K562 (cell line): ENCODE data around the gene CNTNAP4. TPM values are rescaled to one million over a fixed set of nuclear protein-coding genes. Genes with fewer than 3 reads are reported as not detected.

Source experiments
- ATAC-seq: fragments of 200-7000 bp; cut with Tn5 transposase; 3 replicates; pipeline ENCODE4 v1.9.1; 2020; ENCODE audit warnings: moderate library complexity
- BruUV-seq: library from RNA; stranded (reverse); fragments of 400-500 nt; replicated peaks from 2 replicates; lab custom pipeline; 2021; lab: Mats Ljungman, UMichigan
- CTCF ChIA-PET: fragments of 300-600 bp; formaldehyde crosslinking; extraction: SDS; loops from one replicate; lab custom pipeline; 2021; ENCODE audit warnings: low intra/inter-chr PET ratio; lab: Yijun Ruan, JAX
- POLR2A ChIA-PET: fragments of 300-600, 350-650 bp; sonication (Branson Sonifier 250); formaldehyde crosslinking; extraction: SDS; loops from one replicate; lab custom pipeline; 2021; ENCODE audit warnings: antibody characterized with exemption, inconsistent platforms; lab: Yijun Ruan, JAX
- DNase-seq, 4 experiments: peaks; one replicate each; pipeline versions ENCODE4 v3.0.0 to v3.0.0-alpha.2; 2011 to 2018; ENCODE audit warnings: low spot score in 3 of 4, mixed read lengths in 3 of 4; ENCODE audit errors: extremely low read depth in 1 of 4
- FAIRE-seq: peaks from 2 replicates; lab custom pipeline; 2011; peaks lifted over from hg19 to GRCh38; lab: Jason Lieb, UNC
- H2AFZ ChIP-seq: 2 replicates; pipeline ENCODE4 v1.6.0; 2011; ENCODE audit warnings: low read depth, low read length, control low read depth, inconsistent platforms
- H3K27ac ChIP-seq: fragments of 200-600 bp; 3 replicates; pipeline ENCODE4 v1.8.0; 2011; ENCODE audit warnings: low read depth, mild to moderate bottlenecking, control low read depth, inconsistent platforms, low read length, moderate library complexity, mixed read lengths; ENCODE audit errors: extremely low read depth
- H3K27me3 ChIP-seq, 2 experiments: fragments of 300-600 bp in 1 of 2; 2 replicates in 1 of 2; 3 replicates in 1 of 2; pipeline versions ENCODE4 v1.6.0 to v1.8.0; 2011; ENCODE audit warnings: inconsistent platforms in 2 of 2, low read length in 2 of 2, mild to moderate bottlenecking in 1 of 2, mixed read lengths in 1 of 2, moderate library complexity in 1 of 2; ENCODE audit not compliant: control insufficient read depth in 2 of 2, insufficient read depth in 2 of 2
- H3K36me3 ChIP-seq: fragments of 300-600 bp; 3 replicates; pipeline ENCODE4 v1.8.0; 2011; ENCODE audit warnings: mild to moderate bottlenecking, low read length, inconsistent platforms; ENCODE audit not compliant: control insufficient read depth, insufficient read depth
- H3K4me1 ChIP-seq, 2 experiments: fragments of 200-600 bp in 1 of 2; replicated peaks in 1 of 2; 2 replicates in 1 of 2; 3 replicates in 1 of 2; pipeline versions ENCODE4 v1.5.1 to v1.8.0; 2011; ENCODE audit warnings: inconsistent platforms in 2 of 2, low read length in 2 of 2, mild to moderate bottlenecking in 1 of 2, mixed read lengths in 1 of 2, moderate library complexity in 1 of 2; ENCODE audit not compliant: control insufficient read depth in 2 of 2, insufficient read depth in 2 of 2
- H3K4me2 ChIP-seq: 2 replicates; pipeline ENCODE4 v1.6.1; 2011; ENCODE audit warnings: low read length, control low read depth, inconsistent platforms, mixed read lengths; ENCODE audit not compliant: insufficient read depth
- H3K4me3 ChIP-seq: fragments of 200-600 bp; sonication (generic), shearing (Covaris generic); 2 replicates; pipeline ENCODE4 v1.5.1; 2016; ENCODE audit warnings: control low read depth, inconsistent platforms
- H3K79me2 ChIP-seq: fragments of 200-600 bp; 3 replicates; pipeline ENCODE4 v1.8.0; 2011; ENCODE audit warnings: low read length, inconsistent platforms; ENCODE audit not compliant: control insufficient read depth, insufficient read depth
- H3K9ac ChIP-seq, 2 experiments: 2 replicates each; pipeline versions ENCODE4 v1.6.0 to v1.6.1; 2011; ENCODE audit warnings: low read depth in 2 of 2, low read length in 2 of 2, control low read depth in 1 of 2, inconsistent platforms in 1 of 2, mild to moderate bottlenecking in 1 of 2, mixed read lengths in 1 of 2; ENCODE audit not compliant: insufficient read depth in 1 of 2
- H3K9me1 ChIP-seq: one replicate; pipeline ENCODE4 v1.6.0; 2011; ENCODE audit warnings: inconsistent platforms, mild to moderate bottlenecking, low read length, moderate library complexity; ENCODE audit not compliant: control insufficient read depth, insufficient read depth
- H3K9me3 ChIP-seq: replicated peaks from 2 replicates; pipeline ENCODE4 v1.5.1; 2011; ENCODE audit warnings: low read depth, low read length, inconsistent platforms; ENCODE audit not compliant: control insufficient read depth, insufficient read depth
- H4K20me1 ChIP-seq: replicated peaks from 2 replicates; pipeline ENCODE4 v1.6.1; 2011; ENCODE audit warnings: low read length, inconsistent platforms, mixed read lengths; ENCODE audit not compliant: control insufficient read depth, insufficient read depth
- RBM39 ChIP-seq: fragments of 200-400 bp; formaldehyde crosslinking; optimal IDR thresholded peaks from 2 replicates; pipeline ENCODE3; 2018; ENCODE audit warnings: low read depth, low read length
- STAT5A ChIP-seq: IDR thresholded peaks from 2 replicates; pipeline ENCODE4 v1.6.1; 2012; ENCODE audit warnings: low read length, inconsistent platforms, borderline replicate concordance
- ZNF274 ChIP-seq: IDR thresholded peaks from 2 replicates; pipeline ENCODE4 v1.6.1; 2011; ENCODE audit warnings: low read depth, mild to moderate bottlenecking, low read length, moderate library complexity, borderline replicate concordance
- ZNF347 ChIP-seq: fragments of 450-650 bp; formaldehyde crosslinking; IDR thresholded peaks from 2 replicates; pipeline ENCODE4 v1.4.0; 2020; ENCODE audit warnings: low read depth, mild to moderate bottlenecking, moderate library complexity
- WGBS: fragments of 100-300 bp; shearing (Covaris generic); methylation state at CpG from one replicate; pipeline ENCODE4 v1.1.6; 2016; ENCODE audit warnings: low coverage, mixed read lengths; ENCODE audit not compliant: insufficient coverage; ENCODE audit errors: missing lambda C conversion rate; 5-methylcytosine and 5-hydroxymethylcytosine counted together
- in situ Hi-C: fragments of 300-500 bp; cut with MboI; formaldehyde crosslinking; loops from 4 replicates; pipeline ENCODE4 v1.15.0; 2018; ENCODE audit warnings: inconsistent platforms, mixed read lengths
- intact Hi-C: fragments of 100-400 bp; cut with micrococcal nuclease; formaldehyde crosslinking; loops from 2 replicates; pipeline ENCODE4 v1.14.2; 2022
- polyA plus RNA-seq, 8 experiments: library from polyadenylated mRNA; depleted of rRNA in 4 of 8; stranded (reverse) in 5 of 8; unstranded in 3 of 8; fragments of >200 nt; fragmentation: Nextera tagmentation in 2 of 8; fragmentation: Illumina TruSeq in 1 of 8; extraction: Ambion mirVana in 2 of 8; extraction: Trizol in 1 of 8; gene quantifications; 2 replicates each; pipeline versions ENCODE4 v1.2.1 to v1.2.3, GENCODE V29; 2011 to 2014; ENCODE audit warnings: inconsistent platforms in 1 of 8, missing spikeins in 1 of 8
- total RNA-seq, 7 experiments: library from RNA; depleted of rRNA in 6 of 7; stranded (reverse); fragments of >200 nt in 6 of 7; fragmentation: Illumina TruSeq in 2 of 7; extraction: Trizol in 2 of 7; gene quantifications; 2 replicates each; pipeline versions ENCODE4 v1.2.1 to v1.2.3, GENCODE V29; 2011 to 2021; ENCODE audit warnings: low replicate concordance in 1 of 7

CNTNAP4 gene
- total and polyA plus RNA-seq, 9 of the 15 experiments (the other 6 are each of a cell fraction or from before 2014, with no cell fraction given) = not detected

- Histone ChIP-seq H3K27ac (no peak overlapping the region), H3K4me2 (no peak overlapping the region), H3K9me1 (no peaks in the 10 kb centered on the region)
- in situ Hi-C loops = no loop called here
- DNase-seq = no peak
- intact Hi-C loops = no loop called here
- BruUV-seq = no TSS peak
- TF ChIP-seq ZNF347 (no peak), ZNF274 (no peak), STAT5A (no peak)
- TF ChIP-seq, all 486 proteins: peak for 0
- Histone ChIP-seq H3K9me3 (no peaks in the 10 kb centered on the region), H3K27me3 (no peaks in the 10 kb centered on the region), H3K79me2 (no peaks in the 10 kb centered on the region), H2AFZ (no peak overlapping the region), H3K36me3 (no peaks in the 10 kb centered on the region), H3K9ac (no peak overlapping the region), H3K4me1 (no peaks in the 10 kb centered on the region), H3K4me3 (no peak overlapping the region), H4K20me1 (no peaks in the 10 kb centered on the region)
- no peak for ATAC-seq
- ChIA-PET POLR2A (no interaction called here), CTCF (no interaction called here)
- no peak for FAIRE-seq
- 0% methylated on average over 8 of the region's 8 CpGs for WGBS
Observed at GRCh38 chr16:76461836-76462235, 184.6 kb downstream of the CNTNAP4 start.

GRCh38 chr16:76464955-76465620, 187.9 kb downstream of the CNTNAP4 start:
- FAIRE-seq (no peak), ATAC-seq (no peak), DNase-seq (no peak)
- H3K9me1 ChIP-seq = no peaks in the 10 kb centered on the region
- H3K9me3 ChIP-seq = no peaks in the 10 kb centered on the region
- no peaks in the 10 kb centered on the region for H4K20me1 ChIP-seq
- no peaks in the 10 kb centered on the region for H3K79me2 ChIP-seq
- ChIA-PET CTCF (no interaction called here), POLR2A (no interaction called here)
- H3K4me3 ChIP-seq = no peak overlapping the region
- TF ChIP-seq RBM39 = no peak
- no peak overlapping the region for H3K9ac ChIP-seq
- in situ Hi-C loops = no loop called here
- H3K27ac ChIP-seq = no peak overlapping the region
- no peaks in the 10 kb centered on the region for H3K36me3 ChIP-seq
- no peaks in the 10 kb centered on the region for H3K4me1 ChIP-seq
- H3K4me2 ChIP-seq = no peak overlapping the region
- no peaks in the 10 kb centered on the region for H3K27me3 ChIP-seq
- intact Hi-C loops = no loop called here
- BruUV-seq = no TSS peak
- H2AFZ ChIP-seq = no peak overlapping the region
- WGBS = 0% methylated on average over 3 of the region's 3 CpGs
